ENCODE data around the gene HTR6.

The HTR6 gene

DNA sequence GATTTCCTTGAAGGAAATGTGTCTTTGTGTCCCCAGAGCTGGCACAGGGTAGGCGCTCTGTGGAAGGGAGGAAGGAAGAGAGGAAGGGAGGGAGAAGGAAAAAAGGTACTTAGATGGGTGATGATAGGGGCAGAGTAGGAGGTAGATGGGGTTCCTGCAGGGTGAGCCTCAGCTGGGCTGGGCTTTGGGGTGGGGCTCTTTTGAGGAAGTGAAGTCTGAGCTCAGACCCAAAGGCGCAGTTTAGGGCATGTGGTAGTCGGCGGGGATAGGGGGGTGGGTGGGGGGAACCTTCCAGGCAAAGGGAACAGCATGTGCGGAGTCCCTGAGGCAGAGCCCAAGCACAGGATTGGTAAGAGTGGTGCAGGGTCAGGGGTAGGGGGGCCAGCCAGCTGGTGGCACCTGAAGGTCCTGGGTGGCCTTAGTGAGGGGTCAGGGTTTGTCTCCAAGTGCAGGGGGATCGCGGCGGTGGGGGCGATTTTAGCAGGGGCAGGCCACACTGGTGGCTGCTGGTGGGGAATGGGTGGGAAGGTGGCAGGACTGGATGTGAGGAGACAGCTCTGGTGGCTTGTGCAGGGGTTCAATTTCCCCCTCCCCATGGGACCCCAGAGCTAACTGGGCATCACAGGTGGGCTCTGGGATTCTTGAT, 8.4 kb upstream of the HTR6 start:
- no peak for DNase-seq (ENCODE audit: low spot score)
- FAIRE-seq, result no peak

DNA sequence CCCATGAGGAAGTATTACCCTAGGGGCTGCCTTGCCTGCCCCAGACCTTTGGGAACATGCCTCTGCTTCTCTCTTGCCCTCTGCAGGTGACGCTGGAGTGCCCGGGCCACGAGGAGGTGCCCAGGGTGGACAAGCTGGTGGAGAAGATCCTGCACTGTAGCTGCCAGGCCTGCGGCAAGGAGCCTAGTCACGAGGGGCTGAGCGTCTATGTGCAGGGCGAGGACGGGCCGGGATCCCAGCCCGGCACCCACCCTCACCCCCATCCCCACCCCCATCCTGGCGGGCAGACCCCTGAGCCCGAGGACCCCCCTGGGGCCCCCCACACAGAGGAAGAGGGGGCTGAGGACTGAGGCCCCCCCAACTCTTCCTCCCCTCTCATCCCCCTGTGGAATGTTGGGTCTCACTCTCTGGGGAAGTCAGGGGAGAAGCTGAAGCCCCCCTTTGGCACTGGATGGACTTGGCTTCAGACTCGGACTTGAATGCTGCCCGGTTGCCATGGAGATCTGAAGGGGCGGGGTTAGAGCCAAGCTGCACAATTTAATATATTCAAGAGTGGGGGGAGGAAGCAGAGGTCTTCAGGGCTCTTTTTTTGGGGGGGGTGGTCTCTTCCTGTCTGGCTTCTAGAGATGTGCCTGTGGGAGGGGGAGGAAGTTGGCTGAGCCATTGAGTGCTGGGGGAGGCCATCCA, 7.8 kb upstream of the HTR6 start:
- FAIRE-seq, result no peak
- no peak for DNase-seq (ENCODE audit: low spot score)

DNA sequence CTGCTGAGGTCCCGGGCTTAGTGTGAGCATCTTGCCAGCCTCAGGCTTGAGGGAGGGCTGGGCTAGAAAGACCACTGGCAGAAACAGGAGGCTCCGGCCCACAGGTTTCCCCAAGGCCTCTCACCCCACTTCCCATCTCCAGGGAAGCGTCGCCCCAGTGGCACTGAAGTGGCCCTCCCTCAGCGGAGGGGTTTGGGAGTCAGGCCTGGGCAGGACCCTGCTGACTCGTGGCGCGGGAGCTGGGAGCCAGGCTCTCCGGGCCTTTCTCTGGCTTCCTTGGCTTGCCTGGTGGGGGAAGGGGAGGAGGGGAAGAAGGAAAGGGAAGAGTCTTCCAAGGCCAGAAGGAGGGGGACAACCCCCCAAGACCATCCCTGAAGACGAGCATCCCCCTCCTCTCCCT, 7.2 kb upstream of the HTR6 start:
- no peak for FAIRE-seq

DNA sequence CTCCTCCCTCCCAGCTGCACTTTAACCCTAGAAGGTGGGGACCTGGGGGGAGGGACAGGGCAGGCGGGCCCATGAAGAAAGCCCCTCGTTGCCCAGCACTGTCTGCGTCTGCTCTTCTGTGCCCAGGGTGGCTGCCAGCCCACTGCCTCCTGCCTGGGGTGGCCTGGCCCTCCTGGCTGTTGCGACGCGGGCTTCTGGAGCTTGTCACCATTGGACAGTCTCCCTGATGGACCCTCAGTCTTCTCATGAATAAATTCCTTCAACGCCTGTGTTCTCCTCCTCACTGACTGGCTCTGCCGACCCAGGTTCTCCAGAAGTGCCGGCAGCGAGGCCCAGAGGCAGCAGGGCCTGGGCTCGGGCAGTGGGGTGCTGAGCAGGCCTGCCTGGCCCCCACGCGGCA, 6.5 kb upstream of the HTR6 start:
- FAIRE-seq (no peak), DNase-seq (ENCODE audit: low spot score) (no peak)

More for the DNA sequence above, 7.2 kb upstream of the HTR6 start:
- no peak for DNase-seq (ENCODE audit: low spot score)

DNA sequence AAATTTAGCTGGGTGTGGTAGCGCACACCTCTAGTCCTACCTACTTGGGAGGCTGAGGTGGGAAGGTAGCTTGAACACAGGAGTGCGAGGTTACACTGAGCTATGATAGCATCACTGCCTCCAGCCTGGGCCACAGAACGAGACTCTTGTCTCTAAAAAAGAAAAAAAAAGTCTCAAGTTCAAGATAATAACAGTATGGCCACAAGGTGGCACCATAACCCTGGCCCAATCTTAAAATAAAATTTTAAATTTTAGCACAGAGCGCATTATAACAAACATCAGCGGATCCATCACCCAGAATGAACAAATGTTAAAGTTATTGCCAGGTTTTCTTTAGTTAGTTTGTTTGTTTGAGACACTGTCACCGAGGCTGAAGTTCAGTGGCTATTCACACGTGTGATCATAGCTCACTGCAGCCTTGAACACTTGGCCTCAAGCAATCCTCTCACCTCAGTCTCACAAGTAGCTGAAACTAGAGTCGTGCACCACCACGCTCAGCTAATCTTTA, 2.9 kb upstream of the HTR6 start:
- FAIRE-seq (no peak), DNase-seq (ENCODE audit: low spot score) (no peak)

DNA sequence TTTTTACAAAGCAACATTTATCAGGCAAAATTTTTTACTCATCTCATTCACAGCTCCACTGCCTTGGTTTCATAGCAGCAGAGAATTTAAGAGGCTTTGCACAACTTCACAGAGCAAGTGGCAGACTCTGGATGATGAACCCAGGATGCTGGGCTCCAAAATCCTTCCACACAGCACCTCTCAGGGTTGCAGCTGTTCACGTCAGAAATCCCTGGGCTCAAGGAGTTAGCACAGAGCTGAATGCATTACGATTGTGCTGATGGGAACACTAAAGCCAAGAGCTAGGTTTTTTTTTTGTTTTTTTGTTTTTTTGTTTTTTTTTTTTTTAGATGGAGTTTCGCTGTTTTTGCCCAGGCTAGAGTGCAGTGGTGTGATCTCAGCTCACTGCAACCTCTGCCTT, 2.4 kb upstream of the HTR6 start:
- no peak for FAIRE-seq
- DNase-seq (ENCODE audit: low spot score), result no peak

DNA sequence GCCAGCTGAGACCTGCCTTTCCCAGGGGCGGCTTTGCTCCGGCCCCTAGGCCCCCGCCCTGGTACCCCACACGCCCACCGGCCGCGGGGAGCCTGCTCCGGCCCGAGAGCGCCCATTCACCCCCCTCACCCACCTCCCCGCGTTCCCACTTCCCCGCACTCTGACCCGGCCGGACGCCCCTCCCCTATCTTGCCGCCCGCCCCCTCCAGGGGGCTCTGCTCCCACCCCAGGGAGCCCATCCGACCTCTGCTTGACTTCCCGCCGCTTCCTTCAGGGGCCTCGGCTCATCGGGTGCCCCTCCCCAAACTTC, 466 bp downstream of the HTR6 start:
- DNase-seq (ENCODE audit: low spot score), result no peak
- no peak for FAIRE-seq

DNA sequence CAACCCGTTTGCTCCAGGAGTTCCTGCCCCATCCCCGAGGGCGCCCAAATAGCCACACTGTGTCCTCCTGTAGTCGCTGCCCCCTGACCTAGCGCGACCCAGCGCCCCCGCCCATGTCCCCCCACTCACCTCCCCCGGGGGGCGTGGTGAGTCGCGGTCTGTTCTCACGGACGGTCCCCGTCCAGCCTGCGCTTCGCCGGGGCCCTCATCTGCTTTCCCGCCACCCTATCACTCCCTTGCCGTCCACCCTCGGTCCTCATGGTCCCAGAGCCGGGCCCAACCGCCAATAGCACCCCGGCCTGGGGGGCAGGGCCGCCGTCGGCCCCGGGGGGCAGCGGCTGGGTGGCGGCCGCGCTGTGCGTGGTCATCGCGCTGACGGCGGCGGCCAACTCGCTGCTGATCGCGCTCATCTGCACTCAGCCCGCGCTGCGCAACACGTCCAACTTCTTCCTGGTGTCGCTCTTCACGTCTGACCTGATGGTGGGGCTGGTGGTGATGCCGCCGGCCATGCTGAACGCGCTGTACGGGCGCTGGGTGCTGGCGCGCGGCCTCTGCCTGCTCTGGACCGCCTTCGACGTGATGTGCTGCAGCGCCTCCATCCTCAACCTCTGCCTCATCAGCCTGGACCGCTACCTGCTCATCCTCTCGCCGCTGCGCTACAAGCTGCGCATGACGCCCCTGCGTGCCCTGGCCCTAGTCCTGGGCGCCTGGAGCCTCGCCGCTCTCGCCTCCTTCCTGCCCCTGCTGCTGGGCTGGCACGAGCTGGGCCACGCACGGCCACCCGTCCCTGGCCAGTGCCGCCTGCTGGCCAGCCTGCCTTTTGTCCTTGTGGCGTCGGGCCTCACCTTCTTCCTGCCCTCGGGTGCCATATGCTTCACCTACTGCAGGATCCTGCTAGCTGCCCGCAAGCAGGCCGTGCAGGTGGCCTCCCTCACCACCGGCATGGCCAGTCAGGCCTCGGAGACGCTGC, 1.1 kb downstream of the HTR6 start:
- no peak for FAIRE-seq
- no peak for DNase-seq (ENCODE audit: low spot score)

DNA sequence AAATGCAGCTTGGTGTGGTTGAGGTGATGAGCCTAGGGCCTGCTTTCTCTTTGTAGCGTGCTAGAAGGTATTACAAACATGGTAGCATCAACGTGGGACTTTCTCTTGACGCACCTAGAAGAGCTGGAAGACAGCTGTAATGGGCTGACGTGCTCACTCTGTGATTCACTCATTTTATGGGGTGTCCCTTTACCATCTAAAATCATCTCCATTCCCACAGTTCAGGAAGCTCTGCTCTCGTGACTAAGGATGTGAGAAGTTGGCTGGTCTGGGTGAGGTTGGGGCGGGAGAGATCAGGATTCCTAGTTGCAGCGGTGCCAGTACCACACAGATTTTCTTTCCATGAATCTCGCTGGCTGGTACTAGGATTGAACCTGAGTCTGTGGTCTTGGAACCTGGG, 4.2 kb downstream of the HTR6 start:
- DNase-seq (ENCODE audit: low spot score), result no peak
- no peak for FAIRE-seq

DNA sequence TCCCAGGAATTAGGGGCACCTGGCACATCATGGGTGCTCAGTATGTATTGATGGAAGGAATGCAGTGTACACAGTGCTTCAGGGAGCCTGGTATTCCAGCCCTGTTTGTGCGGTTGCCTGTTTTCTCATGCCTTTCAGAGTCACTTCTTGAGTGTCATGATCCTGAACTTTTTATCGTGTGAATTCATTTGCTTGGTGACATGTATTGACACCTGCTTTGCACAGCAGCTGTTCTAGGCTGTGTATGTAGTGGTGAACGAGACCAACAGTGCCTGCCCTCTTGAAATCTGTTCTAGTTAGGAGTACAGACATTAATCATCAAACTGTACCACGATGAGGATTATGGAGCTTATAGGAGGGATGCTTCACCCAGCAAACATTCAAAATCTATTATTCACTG, 6.1 kb downstream of the HTR6 start:
- DNase-seq (ENCODE audit: low spot score) (no peak), FAIRE-seq (no peak)

DNA sequence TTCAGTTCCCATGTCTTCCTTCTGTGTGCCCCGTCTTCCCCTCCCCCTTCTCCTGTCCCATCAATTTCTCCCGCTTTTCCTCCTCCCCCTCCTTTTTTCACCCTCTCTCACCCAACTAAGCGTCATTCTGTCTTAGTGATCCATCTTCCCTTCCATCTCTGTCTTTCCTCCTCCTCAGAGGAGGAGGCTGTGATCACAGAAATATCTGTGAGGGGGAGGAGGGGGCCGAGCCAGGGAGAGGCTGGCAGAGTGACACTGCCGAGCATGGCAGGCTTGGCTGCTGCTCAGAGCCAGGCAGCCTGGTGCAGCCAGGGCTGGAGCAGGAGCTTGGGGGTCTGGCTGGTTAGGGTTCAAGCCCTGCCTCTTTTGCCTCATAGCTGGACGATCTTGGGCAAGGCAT, 7.6 kb downstream of the HTR6 start:
- no peak for DNase-seq (ENCODE audit: low spot score)
- FAIRE-seq, result no peak

DNA sequence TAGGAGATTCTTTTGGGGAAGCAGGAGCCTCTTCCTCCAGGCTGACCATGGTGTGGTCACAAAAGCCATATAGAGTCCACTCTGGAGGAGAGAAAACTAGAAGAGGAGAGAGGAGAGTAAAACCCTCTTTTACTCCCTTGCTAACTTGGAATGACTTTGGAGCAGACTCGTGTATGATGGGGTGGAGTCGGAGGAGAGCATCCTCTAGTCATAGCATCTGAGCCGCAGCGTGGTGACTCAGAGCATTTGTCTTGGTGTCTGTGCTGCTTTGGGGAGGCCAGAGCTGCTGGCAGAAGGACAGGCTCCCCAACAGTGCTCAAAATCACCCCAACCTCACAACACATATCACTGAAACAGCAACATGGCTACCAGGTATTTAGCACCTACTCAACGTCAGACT, 11.1 kb downstream of the HTR6 start:
- no peak for FAIRE-seq
- no peak for DNase-seq (ENCODE audit: low spot score)

DNA sequence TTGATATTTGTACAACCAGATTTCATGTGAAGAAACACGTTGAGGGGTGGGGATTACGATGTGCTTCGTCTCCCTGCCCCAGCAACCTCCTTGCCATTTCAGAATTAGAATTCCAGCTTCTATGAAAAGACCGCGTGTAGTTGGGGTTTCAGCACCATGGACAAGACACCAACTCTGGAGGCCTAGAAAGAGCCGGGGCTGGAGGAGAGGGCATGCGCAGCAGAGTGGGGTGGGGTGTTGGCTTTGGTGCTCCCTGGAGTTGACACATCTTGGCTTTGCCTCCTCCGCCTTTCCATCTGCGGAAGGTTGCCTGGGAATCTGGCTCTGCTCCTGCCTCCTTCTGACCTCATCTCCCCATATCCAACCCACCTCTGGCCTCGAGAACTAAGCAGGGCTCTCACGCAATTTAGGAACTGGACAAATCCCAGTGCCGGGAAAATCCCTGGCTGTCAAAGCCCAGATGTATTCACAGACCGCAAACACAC, 11.8 kb downstream of the HTR6 start:
- FAIRE-seq, result no peak
- DNase-seq (ENCODE audit: low spot score), result peak; percentile 80

DNA sequence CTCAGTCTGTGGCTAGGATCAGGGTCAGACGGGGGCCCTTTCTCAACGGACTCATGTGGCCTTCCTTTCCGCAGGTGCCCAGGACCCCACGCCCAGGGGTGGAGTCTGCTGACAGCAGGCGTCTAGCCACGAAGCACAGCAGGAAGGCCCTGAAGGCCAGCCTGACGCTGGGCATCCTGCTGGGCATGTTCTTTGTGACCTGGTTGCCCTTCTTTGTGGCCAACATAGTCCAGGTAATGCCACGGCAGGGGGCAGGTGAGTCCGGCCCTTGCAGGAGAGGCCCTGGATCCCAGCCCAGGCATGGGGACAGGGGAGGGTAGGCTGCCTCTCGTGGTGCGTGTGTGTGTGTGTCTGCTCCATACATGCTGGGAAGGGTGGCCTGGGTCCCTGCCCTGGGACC, 13.8 kb downstream of the HTR6 start:
- DNase-seq (ENCODE audit: low spot score), result no peak
- FAIRE-seq, result no peak

DNA sequence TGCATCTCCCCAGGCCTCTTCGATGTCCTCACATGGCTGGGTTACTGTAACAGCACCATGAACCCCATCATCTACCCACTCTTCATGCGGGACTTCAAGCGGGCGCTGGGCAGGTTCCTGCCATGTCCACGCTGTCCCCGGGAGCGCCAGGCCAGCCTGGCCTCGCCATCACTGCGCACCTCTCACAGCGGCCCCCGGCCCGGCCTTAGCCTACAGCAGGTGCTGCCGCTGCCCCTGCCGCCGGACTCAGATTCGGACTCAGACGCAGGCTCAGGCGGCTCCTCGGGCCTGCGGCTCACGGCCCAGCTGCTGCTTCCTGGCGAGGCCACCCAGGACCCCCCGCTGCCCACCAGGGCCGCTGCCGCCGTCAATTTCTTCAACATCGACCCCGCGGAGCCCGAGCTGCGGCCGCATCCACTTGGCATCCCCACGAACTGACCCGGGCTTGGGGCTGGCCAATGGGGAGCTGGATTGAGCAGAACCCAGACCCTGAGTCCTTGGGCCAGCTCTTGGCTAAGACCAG, 14.3 kb downstream of the HTR6 start:
- DNase-seq (ENCODE audit: low spot score) (no peak), FAIRE-seq (no peak)

DNA sequence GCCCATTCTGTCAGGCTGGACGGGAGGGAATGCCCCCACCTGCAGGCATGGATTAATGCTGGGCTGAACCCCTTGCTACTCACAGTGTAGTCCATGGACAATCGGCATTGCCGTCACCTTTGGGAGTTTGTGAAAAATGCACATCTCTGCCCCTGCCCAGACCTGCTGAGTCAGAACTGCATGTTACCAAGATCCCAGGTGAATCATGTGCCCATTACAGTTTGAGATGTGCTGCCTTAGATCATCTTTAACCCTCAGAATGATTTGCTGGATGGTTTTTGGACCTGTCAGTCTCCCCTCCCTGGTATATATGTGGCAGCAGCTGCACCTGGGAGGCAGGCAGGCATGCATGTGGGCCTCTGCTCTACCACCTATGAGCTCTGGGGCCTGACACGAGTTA, 15.0 kb downstream of the HTR6 start:
- FAIRE-seq, result peak; percentile 9

DNA sequence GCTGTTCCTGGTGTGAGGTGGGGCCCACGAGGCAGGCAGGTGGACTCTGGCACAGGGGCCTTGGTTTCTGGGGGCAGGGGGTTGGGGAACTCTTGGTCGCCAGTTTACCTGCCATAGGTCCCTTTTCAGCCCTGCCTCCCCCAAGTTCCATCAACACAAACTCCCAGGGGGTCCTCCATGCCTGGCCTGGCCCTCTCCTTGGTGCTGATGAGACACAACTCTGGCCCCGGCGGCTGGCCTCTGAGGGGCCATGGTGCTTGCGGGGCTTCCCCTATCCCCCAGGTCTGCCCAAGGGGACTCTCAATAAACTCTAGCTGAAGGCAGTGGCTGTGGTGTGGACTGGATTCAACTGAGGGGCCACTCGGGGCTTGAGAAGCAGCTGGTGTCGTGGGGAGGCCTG, 16.0 kb downstream of the HTR6 start:
- DNase-seq (ENCODE audit: low spot score), result no peak
- no peak for FAIRE-seq

More for the DNA sequence above, 15.0 kb downstream of the HTR6 start:
- no peak for DNase-seq (ENCODE audit: low spot score)

DNA sequence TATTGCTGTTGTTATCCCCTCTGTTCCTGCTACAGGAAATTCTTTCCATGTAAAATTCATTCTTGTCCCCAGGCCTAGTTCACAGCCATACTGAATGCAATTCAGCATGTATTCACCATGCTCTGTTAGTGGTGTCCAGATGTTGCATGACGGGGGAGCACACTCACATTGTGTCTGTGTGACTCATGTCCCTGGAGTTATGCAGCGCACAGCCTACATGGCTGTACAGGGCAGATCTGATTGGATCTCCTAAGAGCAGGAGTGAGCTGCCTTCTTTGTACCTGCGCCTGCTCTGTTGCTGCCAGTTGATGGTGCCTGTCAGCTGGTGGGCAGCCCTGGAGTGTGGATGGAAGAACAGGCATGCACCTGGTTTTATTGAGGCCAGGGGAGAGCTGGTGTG, 17.6 kb downstream of the HTR6 start:
- DNase-seq (ENCODE audit: low spot score) (no peak), FAIRE-seq (no peak)

DNA sequence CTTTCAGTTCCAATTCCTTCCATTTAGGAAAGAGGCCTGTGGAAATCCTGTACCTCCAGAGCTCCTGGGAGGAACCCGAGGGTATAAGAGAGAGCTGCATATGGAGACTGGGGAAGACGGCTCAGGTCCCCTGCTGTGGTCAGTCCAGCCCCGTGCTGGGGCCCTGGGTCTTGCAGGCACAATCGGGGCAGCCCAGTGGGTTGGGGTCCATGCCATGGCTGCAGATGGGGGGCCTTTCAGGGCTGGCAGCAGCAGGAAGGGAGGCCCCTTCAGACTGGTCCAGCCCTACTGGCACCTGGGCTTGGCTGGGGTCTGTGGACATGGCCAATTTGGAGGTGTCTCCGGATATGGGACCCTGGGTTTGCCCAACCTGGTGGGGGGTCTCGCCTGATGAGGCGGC, 18.2 kb downstream of the HTR6 start:
- DNase-seq (ENCODE audit: low spot score) (no peak), FAIRE-seq (no peak)

DNA sequence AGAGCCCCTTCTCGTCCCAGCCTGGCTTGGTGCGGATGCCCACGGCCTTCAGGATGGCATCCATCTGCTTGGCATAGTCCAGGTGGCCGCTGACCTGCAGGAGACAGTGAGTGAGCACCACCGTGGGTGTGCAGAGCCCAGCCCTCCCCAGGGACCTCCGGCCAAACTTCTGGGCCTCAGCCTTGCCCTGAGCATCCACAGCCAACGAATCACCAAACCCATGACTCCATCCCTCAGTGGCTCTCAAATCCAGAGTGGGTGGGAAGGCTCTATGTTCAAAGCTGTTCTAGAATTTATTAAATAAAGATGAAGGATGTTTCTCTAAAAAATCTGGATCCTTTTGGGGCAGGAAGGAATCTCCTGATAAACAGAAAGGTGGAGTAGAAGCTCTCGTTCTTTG, 18.7 kb downstream of the HTR6 start:
- FAIRE-seq (no peak), DNase-seq (ENCODE audit: low spot score) (no peak)

DNA sequence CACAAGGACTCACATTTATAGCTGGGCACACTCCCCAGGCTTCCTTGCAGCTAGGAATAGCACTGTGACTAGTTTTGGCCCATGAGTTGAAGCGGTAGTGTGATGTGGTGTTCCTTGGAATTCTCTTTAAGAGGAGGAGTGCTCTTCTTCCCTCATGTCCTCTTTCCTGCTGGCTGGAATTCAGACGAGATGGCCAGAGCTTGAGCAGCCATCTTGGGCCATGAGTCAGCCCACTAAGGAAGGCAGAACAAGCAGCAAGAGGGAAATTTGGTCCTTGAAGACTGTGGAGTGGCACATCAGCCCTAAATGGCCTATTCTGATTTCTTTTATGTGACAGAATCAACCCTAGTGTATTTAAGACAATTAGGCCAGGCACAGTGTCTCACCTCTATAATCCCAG, 20.0 kb downstream of the HTR6 start:
- FAIRE-seq (no peak), DNase-seq (ENCODE audit: low spot score) (no peak)

DNA sequence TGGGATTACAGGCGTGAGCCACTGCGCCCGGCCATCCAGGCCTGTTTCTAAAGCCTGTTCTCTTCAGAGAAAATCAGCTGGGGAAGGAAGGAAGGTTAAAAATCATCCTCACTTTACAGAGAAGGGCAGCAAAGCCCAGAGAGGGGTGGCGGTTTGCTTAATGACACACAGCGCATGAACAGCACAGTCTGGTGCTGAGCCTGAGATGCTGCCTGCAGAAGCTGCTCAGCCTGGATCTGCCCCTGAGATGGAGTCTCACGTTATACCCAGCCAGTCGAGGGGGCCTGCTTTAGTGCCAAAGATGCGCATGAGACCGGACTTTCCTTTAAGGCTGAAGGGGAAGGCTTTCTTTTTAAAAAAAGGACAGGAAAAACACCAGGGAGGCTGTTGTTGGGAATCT, 21.3 kb downstream of the HTR6 start:
- DNase-seq (ENCODE audit: low spot score), result no peak
- FAIRE-seq, result no peak

Data from urothelium cell line (cell line).